K562 (cell line): ENCODE results near the gene HK2. TPM values are rescaled to one million over a fixed set of nuclear protein-coding genes. Genes with fewer than 3 reads are reported as not detected.

Experiments used
- LARP7 ChIP-seq: fragments of 450-650 bp; IDR thresholded peaks from 2 replicates; pipeline ENCODE4 v1.6.1; 2016
- NCOA2 ChIP-seq, 2 experiments: fragments of 450-650 bp; IDR thresholded peaks; 2 replicates each; pipeline ENCODE4 v1.6.1; 2018; ENCODE audit warnings: mild to moderate bottlenecking in 2 of 2, moderate library complexity in 1 of 2; ENCODE audit not compliant: partially characterized antibody in 2 of 2
- REST ChIP-seq, 2 experiments: fragments of 450-650 bp; formaldehyde crosslinking in 1 of 2; IDR thresholded peaks; 2 replicates each; pipeline versions ENCODE4 v1.4.0 to v1.6.1; 2014 to 2020; ENCODE audit warnings: mild to moderate bottlenecking in 2 of 2, borderline replicate concordance in 1 of 2, low read depth in 1 of 2
- polyA plus RNA-seq, 8 experiments: library from polyadenylated mRNA; depleted of rRNA in 4 of 8; stranded (reverse) in 5 of 8; unstranded in 3 of 8; fragments of >200 nt; fragmentation: Nextera tagmentation in 2 of 8; fragmentation: Illumina TruSeq in 1 of 8; extraction: Ambion mirVana in 2 of 8; extraction: Trizol in 1 of 8; gene quantifications; 2 replicates each; pipeline versions ENCODE4 v1.2.1 to v1.2.3, GENCODE V29; 2011 to 2014; ENCODE audit warnings: inconsistent platforms in 1 of 8, missing spikeins in 1 of 8
- total RNA-seq, 7 experiments: library from RNA; depleted of rRNA in 6 of 7; stranded (reverse); fragments of >200 nt in 6 of 7; fragmentation: Illumina TruSeq in 2 of 7; extraction: Trizol in 2 of 7; gene quantifications; 2 replicates each; pipeline versions ENCODE4 v1.2.1 to v1.2.3, GENCODE V29; 2011 to 2021; ENCODE audit warnings: low replicate concordance in 1 of 7

Gene HK2
- total and polyA plus RNA-seq, 9 of the 15 experiments (the other 6 are each of a cell fraction or from before 2014, with no cell fraction given): 4.7 to 56.0 (median 19.9) TPM

GRCh38 chr2:74931940-74932339 lies 98.0 kb downstream of the HK2 start (continued):
- no peak for TF ChIP-seq REST (IDR thresholded peaks at IDR 0.05; ENCODE audit: borderline replicate concordance)
- TF ChIP-seq REST (CRISPR knock-in tag; IDR thresholded peaks at IDR 0.05; ENCODE audit: low read depth): no peak
- TF ChIP-seq NCOA2 (IDR thresholded peaks at IDR 0.05; ENCODE audit: partially characterized antibody in 2 of 2): no peak
- TF ChIP-seq LARP7: no peak
- TF ChIP-seq, all 486 proteins: peak for 0
